HG03521 (cell line): Measurements from ENCODE around the gene IGSF3.
"Not testable (repeated sequence)": the region's sequence is repeated elsewhere in the genome, so short reads cannot be mapped to it uniquely, and the experiment has no call there.

Source experiments
- ATAC-seq: cut with Tn5 transposase; IDR thresholded peaks from one replicate; pipeline ENCODE4 v1.9.1; 2021; ENCODE audit warnings: mild to moderate bottlenecking, moderate library complexity; ENCODE audit not compliant: unreplicated experiment

Gene IGSF3

DNA sequence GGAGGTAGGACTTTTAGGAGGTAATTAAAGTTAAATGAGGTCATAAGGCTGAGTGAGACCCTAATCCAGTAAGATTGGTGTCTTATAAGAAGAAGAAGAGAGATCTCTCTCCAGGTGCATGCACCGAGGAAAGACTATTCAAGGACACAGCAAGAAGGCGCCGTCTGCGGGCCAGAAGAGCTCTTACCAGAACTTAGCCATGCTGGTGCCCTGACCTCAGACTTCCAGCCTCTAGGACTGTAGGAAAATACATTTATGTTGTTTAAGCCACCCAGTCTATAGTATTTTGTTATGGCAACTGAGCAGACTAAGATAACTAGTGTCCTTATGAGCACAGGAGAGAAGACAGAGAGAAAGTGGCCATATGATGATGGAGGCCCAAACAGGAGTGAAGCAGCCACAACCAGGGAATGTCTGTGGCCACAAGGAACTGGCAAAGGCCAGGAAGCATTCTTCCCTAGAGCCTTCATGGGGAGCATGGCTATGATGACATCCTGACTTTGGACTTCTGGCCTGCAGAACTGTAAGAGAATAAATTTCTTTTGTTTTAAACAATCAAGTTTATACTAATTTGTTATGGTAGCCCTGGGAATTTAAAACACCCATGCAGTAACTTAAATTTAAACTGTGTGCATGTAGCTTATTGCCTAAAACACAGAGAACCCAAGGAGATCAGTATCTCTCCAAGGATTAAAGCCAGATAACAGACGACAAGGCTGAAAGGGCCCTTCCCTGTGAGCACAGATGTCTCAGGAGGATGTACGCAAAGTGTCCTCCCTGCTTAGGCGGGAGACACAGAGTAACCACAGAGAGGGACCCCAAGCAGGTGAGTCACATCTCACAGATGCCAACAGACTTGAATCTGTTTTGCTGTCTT lies 86.8 kb downstream of the IGSF3 start:
- ATAC-seq, result no peak

DNA sequence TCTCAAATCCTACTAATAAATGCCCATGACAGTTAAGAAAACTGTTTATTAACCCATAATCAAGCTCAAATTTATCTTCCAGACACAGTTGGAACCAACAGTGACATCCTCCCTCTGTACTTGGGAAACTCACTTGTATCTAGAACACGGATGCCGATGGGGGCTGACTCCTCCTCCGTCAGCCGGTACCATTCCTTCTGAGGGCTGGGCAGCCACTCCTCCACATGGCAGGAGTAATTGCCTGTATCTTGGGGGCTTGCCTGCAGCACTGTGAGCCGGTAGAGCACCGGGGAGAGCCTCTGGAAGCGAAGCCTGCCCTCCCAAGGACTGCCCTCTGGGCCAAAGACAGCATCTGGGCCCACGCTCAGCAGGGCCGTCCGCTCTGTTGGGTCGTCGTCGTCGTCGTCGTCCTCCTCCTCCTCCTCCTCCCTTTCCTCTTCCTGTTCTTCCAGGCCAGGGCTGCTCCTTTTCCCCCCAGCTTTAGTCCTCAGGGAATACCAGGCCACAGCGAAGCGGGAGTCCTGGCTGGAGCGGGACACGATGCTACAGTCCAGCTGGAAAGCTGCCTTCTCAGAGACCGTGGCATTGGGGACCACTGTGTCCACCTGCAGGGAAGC lies 88.2 kb downstream of the IGSF3 start:
- no peak for ATAC-seq

- ATAC-seq, result no peak
Observed at GRCh38 chr1:116578581-116578980, 89.0 kb downstream of the IGSF3 start.

DNA sequence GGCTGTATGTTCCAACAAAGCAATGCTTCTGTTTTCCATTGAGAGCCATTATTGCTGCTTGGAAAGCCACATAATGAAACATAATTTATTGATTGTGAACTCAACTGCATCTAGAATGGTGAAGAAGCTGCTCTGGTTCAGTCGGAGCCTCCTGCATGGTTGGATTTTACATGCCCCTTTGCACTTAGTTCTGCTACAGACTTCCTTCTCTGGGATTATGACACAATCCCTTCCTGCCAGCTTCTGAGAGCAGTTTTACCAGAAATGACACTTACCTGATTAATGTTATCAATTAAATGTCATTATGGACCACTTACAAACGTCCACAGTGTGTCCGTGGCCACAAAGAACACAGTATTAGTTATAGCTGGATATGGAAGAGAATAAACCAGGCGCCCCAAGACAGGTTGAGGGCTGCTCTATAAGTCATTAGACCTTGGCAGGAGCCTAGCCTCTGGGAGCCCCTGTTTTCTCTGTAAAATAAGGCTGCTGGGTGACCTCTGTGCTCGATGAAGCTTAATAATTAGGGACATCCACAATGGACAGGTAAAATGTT lies 89.7 kb downstream of the IGSF3 start:
- no peak for ATAC-seq

GRCh38 chr1:116574581-116575291 lies 92.8 kb downstream of the IGSF3 start:
- no peak for ATAC-seq

GRCh38 chr1:116573431-116574095 lies 94.0 kb downstream of the IGSF3 start:
- no peak for ATAC-seq

GRCh38 chr1:116572771-116573430 lies 94.6 kb downstream of the IGSF3 start:
- no peak for ATAC-seq

- no peak for ATAC-seq
Observed at GRCh38 chr1:116572099-116572498, 95.4 kb downstream of the IGSF3 start.

GRCh38 chr1:116571215-116571919 lies 96.2 kb downstream of the IGSF3 start:
- no peak for ATAC-seq

- peak; percentile 73 for ATAC-seq
Observed at GRCh38 chr1:116570358-116571214, 96.9 kb downstream of the IGSF3 start, which contains the start of gene CD58. Gene CD58, minus strand, starts transcription at chr1:116571026. Its CDS starts 54 bp downstream, at chr1:116570972.

DNA sequence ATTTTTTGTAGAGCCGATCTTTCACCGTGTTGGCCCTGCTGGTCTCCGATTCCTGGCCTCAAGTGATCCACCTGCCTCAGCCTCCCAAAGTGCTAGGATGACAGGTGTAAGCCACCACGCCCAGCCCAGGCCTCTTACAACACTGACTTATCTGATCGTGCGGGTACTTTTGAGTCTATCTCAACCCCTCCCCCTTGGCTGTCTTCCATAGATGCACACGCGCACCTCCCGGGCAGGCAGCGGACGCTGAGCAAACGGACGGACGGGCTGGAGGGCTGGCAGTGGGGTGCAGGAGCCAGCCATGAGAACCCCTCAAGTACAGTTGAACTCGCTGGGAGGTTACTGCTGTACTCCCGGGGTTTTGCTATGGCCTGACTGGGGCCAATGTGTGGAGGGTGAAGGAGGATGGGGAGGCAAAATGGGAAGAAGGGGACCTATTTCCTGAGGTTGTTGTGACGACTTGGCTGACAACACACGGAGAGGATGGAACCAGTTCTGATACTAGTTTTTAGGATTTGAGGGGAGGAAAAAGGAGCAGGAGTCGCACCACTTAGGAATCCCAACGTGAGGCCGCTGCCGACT lies 97.7 kb downstream of the IGSF3 start:
- ATAC-seq, result no peak

GRCh38 chr1:116569381-116569670 lies 98.2 kb downstream of the IGSF3 start:
- ATAC-seq, result no peak

- ATAC-seq, result no peak
Observed at GRCh38 chr1:116568662-116569380, 98.7 kb downstream of the IGSF3 start.

DNA sequence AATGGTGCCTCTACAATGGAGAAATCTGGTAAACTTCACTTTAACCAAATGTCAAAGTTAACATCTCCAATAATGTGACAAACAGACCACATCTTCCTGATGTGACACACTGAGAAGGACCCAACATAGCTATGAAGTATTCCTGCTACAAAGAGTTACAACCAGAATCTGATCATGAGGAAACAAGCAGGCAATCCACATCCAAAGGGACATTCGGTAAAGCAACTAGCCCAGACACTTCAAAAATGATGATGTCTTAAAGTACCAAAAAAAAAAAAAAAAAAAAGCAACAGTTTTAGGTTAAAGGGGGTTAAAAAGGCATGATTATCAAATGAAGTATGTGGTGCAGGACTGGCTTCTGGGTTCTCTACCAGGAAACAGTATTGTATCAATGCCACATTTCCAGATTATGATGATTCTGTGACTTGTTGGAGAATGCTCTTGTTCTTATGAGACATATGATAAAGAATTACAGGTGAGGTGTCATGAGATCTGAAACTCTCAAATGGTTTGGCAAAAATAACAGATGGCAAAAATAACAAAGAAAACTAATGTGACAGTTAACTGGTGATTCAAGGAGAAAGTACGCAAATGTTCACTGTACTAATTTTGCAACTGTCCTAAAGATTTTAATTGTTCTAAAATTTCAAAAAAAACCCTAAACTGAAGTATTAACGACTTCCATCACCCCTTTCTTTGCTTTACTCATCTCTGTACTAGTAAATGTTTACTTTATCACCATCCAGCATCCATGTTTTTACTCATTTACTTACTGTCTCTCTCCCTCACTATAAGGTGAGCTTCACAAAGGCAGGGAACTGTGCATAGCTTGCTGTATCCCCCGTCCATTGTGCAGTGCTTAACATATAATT lies 99.5 kb downstream of the IGSF3 start:
- ATAC-seq, result no peak

DNA sequence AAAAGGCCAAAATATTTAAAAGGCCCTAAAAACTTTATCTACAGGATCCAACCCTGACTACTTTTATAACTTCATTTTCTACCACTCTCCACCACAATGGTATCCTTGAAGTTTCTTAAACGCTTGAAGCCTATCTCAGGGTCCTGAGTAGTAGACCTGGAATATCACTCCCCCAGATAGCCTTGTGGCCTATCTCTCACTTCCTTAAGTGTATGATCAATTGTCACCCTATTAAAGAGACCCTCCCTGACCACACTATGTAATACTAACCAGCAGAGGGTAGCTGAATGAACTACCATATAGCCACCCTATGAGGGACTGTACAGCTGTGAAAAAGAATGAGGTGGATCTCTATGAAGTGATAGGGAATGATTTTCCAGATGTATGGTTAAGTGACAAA lies 102.3 kb downstream of the IGSF3 start:
- no peak for ATAC-seq

- no peak for ATAC-seq
Observed at GRCh38 chr1:116564426-116564825, 103.1 kb downstream of the IGSF3 start.

DNA sequence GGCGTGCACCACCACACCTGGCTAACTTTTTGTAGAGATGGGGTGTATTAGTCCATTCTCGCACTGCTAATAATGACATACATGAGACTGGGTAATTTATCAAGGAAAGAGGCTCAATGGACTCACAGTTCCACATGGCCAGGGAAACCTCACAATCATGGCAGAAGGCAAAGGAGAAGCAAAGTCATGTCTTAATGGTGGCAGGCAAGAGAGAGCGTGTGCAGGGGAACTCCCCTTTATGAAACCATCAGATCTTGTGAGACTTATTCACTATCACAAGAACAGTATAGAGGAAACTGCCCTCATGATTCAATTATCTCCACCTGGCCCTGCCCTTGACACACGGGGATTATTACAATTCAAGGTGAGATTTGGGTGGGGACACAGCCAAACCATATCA lies 105.1 kb downstream of the IGSF3 start:
- not testable (repeated sequence) for ATAC-seq
